Lung (tissue), 12 donors: Measurements from ENCODE around the gene PRKCSH. TPM values are rescaled to one million over a fixed set of nuclear protein-coding genes. Genes with fewer than 3 reads are reported as not detected.

Experiments used
- ATAC-seq: fragments of 200-7000 bp; cut with Tn5 transposase; one replicate; pipeline ENCODE4 v1.9.1; 2020; ENCODE audit warnings: moderate number of reproducible peaks; ENCODE audit not compliant: insufficient read depth, low FRiP score
- DNase-seq, 3 donors: peaks; one replicate each; pipeline ENCODE4 v3.0.0-alpha.2; 2013 to 2017
- H3K27ac ChIP-seq, 2 donors: one replicate each; pipeline ENCODE4 v1.5.1; 2013; ENCODE audit warnings: mild to moderate bottlenecking in 2 of 2, moderate library complexity in 2 of 2, control low read depth in 1 of 2, inconsistent platforms in 1 of 2, low read depth in 1 of 2, low read length in 1 of 2
- H3K27me3 ChIP-seq, 3 donors: one replicate each; pipeline ENCODE4 v1.5.1; 2013; ENCODE audit warnings: low read length in 2 of 3; ENCODE audit not compliant: control insufficient read depth in 3 of 3, insufficient read depth in 3 of 3
- H3K36me3 ChIP-seq, 4 donors: one replicate each; pipeline ENCODE4 v1.5.1; 2013; ENCODE audit warnings: low read length in 4 of 4, mild to moderate bottlenecking in 1 of 4, moderate library complexity in 1 of 4; ENCODE audit not compliant: control insufficient read depth in 4 of 4, insufficient read depth in 4 of 4
- H3K4me1 ChIP-seq, 5 donors: one replicate each; pipeline ENCODE4 v1.5.1; 2013; ENCODE audit warnings: low read length in 5 of 5, mild to moderate bottlenecking in 2 of 5, moderate library complexity in 1 of 5; ENCODE audit not compliant: control insufficient read depth in 5 of 5, insufficient read depth in 5 of 5
- H3K4me3 ChIP-seq: one replicate; pipeline ENCODE4 v1.5.1; 2013; ENCODE audit warnings: mild to moderate bottlenecking, control low read depth, moderate library complexity
- H3K9ac ChIP-seq, 2 donors: one replicate each; pipeline ENCODE4 v1.5.1; 2013; ENCODE audit warnings: low read length in 2 of 2, control low read depth in 1 of 2; ENCODE audit not compliant: insufficient read depth in 1 of 2
- H3K9me3 ChIP-seq, 4 donors: one replicate each; pipeline ENCODE4 v1.5.1; 2013; ENCODE audit warnings: low read length in 3 of 4, mild to moderate bottlenecking in 1 of 4, moderate library complexity in 1 of 4; ENCODE audit not compliant: control insufficient read depth in 4 of 4, insufficient read depth in 3 of 4
- CTCF ChIP-seq: IDR thresholded peaks from 2 replicates; pipeline ENCODE4 v1.5.1; 2012; ENCODE audit warnings: mild to moderate bottlenecking; ENCODE audit errors: control extremely low read depth, extremely low read depth
- WGBS, 2 donors: extraction: QIAGEN DNeasy Blood & Tissue Kit; methylation state at CpG; one replicate each; pipeline ENCODE4 v1.1.7; 2013; 5-methylcytosine and 5-hydroxymethylcytosine counted together
- polyA plus RNA-seq, 2 donors: library from polyadenylated mRNA; stranded (reverse); fragments of 200-250 nt; gene quantifications; one replicate each; pipeline ENCODE4 v1.2.1, GENCODE V29; 2013
- total RNA-seq, 2 donors: library from RNA; depleted of rRNA in 1 of 2; stranded (reverse); fragments of >200 nt in 1 of 2; gene quantifications; one replicate each; pipeline ENCODE4 v1.2.1, GENCODE V29; 2014 to 2021
- donor health status: control.
- donor health status: control.
- donor health status: Bipolar disorder and iron deficiency.
- donor health status: healthy.
- donor health status: DM: yes; HTN: yes; CAD: no.

PRKCSH gene
- total and polyA plus RNA-seq, 4 donors = 115 to 315 (median 158) TPM

- WGBS, 2 donors = 73 to 82% methylated on average over 4 of the region's 4 CpGs
- H3K27ac ChIP-seq = no peak overlapping the region
- no peak for TF ChIP-seq CTCF
- DNase-seq (no peak), ATAC-seq (no peak)
- H3K4me1 ChIP-seq = peaks cover 0 to 2% (median 0%) of the 10 kb centered on the region in 5 donors
- peaks cover 0 to 6% (median 0%) of the 10 kb centered on the region in 4 donors for H3K36me3 ChIP-seq
- H3K4me3 ChIP-seq = no peak overlapping the region
- no peak overlapping the region for H3K9ac ChIP-seq
- H3K27me3 ChIP-seq = no peaks in the 10 kb centered on the region
- H3K9me3 ChIP-seq = peaks cover 0 to 3% (median 0%) of the 10 kb centered on the region in 4 donors
Measured at GRCh38 chr19:11390933-11391680, 44.3 kb upstream of the PRKCSH start.

DNA sequence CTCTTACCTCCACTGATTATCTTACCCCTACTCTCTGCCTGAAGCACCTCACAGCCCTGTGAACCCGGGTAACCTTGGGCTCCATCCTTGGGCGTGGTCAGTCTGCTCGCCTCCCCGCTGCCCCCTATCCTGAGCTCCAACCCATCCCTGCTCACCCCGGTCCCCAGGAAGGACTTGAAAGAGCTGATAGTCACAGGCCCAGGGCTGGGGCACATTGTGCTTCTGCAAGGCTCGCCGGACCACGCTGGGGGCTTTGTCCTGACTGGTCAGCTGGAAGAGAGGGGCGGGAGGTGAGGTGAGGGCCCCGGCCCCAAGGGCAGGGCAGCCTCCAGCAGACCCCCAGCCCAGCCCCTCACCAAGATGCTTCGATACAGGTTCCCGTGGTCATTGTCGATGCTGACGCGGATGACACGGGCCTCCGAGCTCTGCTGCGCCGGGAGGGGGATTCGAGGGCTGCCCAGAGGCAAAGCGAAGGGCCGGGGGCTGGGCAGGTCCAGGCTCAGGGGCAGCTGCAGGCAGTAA lies 38.3 kb upstream of the PRKCSH start:
- Histone ChIP-seq H3K9me3 (no peaks in the 10 kb centered on the region), H3K9ac (no peak overlapping the region), H3K27ac (no peak overlapping the region), H3K36me3 (peaks cover 0 to 15% (median 0%) of the 10 kb centered on the region in 4 donors), H3K27me3 (no peaks in the 10 kb centered on the region), H3K4me1 (no peaks in the 10 kb centered on the region), H3K4me3 (no peak overlapping the region)
- ATAC-seq (no peak), DNase-seq (no peak)
- no peak for TF ChIP-seq CTCF
- WGBS, 2 donors = 92 to 96% methylated on average over 21 to 22 of the region's 22 CpGs

GRCh38 chr19:11399667-11400066 lies 35.8 kb upstream of the PRKCSH start:
- Histone ChIP-seq H3K9ac (no peak overlapping the region), H3K4me3 (no peak overlapping the region), H3K4me1 (no peaks in the 10 kb centered on the region), H3K9me3 (no peaks in the 10 kb centered on the region), H3K36me3 (peaks cover 0 to 14% (median 0%) of the 10 kb centered on the region in 4 donors), H3K27ac (no peak overlapping the region), H3K27me3 (no peaks in the 10 kb centered on the region)
- ATAC-seq = no peak
- TF ChIP-seq CTCF = no peak
- DNase-seq = no peak
- 92 to 96% methylated on average over 9 of the region's 9 CpGs for WGBS, 2 donors
